Lung microvascular endothelial cell (primary cell): ENCODE measurements around the gene GBGT1. TPM values are rescaled to one million over a fixed set of nuclear protein-coding genes. Genes with fewer than 3 reads are reported as not detected.

Source experiments
- DNase-seq, 2 donors: peaks; one replicate each; pipeline versions ENCODE4 v3.0.0 to v3.0.0-alpha.2; 2010; ENCODE audit warnings: low read depth in 2 of 2
- total RNA-seq: library from RNA; depleted of rRNA; stranded (reverse); fragments of >200 nt; gene quantifications from 2 replicates; pipeline ENCODE4 v1.2.1, GENCODE V29; 2014

GBGT1 gene
- total RNA-seq, 1 donor from 2014 or later, result 27.8 TPM

DNA sequence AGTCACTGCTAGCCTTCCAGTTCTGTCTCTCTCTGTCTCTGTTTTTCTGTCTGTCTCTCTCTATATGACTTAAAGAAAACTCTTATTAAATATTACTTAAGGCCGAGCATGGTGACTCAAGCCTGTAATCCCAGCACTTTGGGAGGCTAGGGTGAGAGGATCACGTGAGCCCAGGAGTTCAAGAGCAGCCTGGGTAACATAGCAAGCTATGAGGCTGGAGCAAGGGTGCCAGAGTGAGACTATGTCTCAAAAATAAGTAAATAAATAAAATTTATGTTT, 1.7 kb upstream of the GBGT1 start:
- DNase-seq, result no peak

DNA sequence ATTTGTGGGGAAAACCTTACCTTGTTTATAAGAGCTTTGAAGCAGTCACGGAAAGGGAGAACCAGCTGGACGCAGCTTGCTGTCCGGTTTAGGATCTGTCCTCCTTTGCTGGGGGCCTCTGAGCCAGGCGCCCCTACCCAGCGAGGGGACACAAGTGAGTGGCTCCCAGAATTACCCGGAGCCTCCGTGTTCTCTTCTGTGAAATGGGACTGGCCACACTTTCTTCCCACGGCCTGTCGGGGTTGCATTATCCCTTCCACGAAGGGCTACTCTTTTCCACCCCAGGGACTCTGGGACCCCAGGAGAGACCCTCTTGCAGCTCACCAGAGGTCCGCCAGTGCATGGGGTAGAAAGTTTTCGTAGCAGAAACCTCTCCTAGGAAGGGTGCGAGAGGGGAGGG, 477 bp upstream of the GBGT1 start:
- no peak for DNase-seq

DNA sequence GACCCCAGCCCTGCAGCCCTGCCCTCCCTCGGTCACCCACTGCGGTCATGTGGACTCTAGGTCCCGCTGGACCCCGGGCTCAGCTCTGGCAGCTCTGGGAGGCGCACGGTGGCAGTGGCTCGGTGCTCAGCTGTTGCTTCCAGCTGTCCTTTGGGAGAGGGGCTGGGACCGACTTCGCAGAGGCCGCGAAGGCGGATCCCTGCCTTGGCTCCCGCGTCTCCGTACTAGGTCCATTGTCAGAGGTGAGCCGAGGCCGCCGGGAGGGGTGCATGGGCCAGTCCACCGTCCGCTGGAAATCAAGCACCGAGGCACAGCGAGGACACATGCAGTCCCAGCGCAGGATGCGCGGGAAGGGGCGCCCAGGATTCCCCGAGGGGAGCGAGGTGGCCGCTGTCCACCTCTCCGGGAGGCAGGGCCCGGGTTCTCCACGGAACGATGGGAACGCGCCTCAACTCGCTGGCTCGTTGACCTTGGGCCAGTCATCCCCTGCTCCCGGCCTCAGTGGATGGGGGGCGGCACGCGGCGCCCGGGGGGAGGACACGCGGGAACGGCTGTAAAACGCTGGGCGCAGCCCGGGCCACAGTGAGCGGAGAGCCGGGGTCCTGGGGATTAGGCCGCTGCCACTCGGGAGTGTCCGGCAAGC, 732 bp downstream of the GBGT1 start:
- DNase-seq, result no peak

DNA sequence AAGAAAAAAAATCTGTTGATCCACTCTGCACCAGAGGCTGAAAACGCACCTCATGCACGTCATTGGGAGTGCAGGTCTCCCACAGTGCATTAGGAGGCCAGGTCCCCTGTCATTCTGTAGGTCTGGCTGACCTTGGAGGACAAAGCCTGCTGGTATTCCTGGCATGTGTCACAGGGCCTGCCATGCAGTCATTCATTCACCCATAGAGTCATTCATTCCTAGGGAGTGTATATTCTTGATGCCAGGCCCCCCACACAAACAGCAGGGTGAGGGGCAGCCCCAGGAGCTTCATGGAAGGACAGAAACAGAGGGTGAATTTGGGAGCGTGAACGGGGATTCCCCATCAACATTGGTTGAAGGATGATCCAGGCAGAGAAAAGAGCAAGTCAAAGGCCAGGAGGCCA, 2.2 kb downstream of the GBGT1 start:
- DNase-seq, result no peak

DNA sequence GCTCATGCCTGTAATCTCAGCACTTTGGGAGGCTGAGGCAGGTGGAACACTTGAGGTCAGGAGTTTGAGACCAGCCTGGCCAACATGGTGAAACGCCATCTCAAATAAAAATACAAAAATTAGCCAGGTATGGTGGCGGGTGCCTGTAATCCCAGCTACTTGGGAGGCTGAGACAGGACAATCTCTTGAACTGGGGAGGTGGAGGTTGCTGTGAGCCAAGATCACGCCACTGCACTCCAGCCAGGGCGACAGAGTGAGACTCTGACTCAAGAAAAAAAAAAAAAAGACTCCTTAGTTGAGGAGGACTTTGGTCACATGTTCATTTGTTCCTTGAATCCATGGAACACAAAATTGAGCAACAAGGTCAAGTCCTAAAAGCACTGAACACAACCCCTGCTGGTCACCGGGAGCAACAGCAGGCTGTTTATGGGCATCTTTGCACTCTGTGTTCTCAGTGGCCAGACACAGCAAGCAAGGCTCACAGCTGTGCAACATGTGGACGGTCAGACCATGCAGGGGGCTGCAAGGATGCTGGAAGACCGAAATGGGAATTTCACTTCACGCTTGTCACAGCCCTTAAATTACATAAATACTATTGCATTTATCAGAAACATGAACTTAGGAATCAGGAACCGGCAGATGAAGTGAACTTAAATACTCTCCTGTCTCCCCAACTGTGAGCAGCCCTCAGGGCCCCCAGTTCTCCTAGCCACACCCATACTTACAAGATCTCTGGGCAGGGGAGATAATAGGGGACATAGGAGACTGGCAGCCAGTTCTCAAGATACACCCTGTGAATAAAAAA, 2.8 kb downstream of the GBGT1 start:
- DNase-seq, result peak; percentile 59 to 69

DNA sequence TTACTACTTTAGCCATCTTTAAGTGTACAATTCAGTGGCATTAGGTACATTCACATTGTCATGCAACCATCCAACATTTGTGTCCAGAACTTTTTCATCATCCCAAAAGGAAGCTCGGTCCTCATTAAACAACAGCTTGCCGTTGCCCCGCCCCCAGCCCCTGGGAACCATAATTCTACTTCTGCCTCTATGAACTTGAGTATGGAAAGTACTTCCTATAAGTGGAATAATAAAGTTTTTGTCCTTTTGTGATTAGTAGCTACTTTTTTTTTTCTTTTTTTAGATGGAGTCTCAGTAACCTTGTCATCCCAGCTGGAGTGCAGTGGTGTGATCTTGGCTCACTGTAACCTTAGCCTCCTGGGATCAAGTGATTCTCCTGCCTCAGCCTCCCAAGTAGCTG, 5.0 kb downstream of the GBGT1 start:
- DNase-seq, result no peak

DNA sequence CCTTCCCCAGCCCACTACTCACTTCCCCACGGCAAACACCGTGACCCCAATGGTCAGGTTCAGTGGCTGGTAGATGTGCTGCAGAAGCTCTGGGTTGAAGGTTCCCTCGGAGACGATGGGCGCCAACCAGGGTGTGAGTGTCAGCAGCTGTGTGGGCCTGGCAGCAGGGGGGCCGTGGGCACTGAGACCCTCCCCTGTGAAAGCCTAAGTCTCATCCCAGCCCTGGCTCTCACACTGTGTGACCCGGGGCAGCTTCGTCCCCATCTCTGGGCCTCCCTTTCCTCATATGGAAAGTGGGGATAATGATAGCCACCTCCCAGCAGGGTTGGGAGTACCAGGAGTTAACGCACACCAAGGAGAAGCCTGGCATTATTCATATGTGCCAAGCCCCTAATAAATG, 8.6 kb downstream of the GBGT1 start:
- no peak for DNase-seq

DNA sequence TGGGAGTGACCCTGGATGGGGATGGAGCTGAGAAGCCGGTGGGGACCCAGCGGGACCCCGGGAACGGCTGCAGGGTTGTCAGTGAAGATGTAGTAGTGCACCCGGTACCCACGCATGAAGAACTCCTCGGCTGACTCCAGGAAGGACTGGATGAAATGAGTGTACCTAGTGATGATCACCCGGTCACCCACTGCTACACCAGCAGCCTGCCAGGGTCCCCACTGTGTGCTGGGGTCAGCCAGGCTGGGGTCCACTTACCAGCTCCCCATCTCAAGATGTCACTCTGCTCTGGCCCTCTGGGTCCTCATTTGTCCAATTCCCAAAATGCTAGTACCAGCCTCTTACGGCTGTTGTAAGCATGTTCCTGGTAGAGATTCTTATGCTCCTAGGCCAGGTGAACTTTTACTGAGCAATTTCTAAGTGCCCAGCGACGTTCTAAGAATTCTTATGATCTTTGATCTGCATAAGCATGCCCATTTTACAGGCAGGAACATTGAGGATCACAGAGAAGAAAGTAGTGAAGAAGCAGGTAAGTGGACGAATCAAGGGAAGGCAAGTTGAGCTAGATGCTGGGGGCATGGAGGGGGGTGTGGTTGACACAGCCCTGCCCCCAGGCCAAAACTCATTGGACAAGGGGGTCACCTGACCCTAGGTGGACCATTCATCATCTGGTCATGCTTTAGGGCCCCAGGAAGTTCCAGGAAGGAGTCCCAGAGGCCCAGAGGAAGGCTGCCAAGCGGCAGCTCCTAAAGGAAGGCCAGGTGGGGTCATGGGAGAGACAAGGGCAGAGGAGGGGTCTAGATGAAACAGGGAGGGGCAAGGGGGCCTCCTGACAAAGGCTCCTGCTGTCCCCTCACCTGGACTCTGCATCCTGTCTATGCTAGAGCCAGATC, 9.4 kb downstream of the GBGT1 start:
- DNase-seq, result no peak

DNA sequence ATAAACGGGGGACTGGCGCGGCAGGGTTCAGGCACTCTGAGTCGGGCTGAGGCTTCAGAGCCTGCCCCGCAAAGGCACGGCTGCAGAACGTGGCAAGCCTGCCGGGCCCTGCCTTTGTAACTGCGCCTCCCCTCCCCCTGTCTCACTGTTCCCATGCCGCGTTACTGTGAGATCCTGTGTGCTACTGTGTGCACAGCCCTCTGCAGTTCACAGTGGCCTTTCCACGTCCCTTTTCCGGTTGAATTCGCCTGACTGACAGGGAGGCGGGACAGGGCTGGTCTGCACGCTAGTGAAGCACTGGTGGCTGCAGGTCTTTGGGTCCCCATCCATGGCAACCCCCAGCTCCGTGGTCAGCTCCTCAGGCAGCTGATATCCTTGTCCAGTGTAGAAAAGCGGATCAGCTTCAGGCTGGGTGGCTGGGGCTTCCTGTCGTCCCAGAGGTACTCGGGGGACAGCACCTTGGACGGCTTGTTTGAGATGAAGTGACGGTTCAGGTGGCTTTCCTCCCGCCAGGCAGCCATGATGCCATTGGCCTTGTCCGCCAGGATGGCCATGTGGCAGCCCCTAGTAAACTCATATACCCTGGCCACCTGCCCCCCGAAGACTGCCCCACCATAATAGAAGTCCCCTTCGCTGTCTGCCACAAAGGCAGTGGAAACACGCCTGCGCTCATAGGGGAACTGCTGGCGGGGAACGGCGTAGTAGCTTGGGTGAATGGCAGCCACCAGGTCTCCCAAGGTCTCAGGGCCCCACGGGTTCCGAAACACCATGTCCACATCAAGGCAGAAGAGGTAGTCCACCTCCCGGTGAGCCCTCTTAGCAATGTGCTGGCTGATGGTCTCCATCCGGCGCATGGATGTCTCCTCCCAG, 10.3 kb downstream of the GBGT1 start:
- DNase-seq, result peak in 1 of 2 donors; percentile 49

DNA sequence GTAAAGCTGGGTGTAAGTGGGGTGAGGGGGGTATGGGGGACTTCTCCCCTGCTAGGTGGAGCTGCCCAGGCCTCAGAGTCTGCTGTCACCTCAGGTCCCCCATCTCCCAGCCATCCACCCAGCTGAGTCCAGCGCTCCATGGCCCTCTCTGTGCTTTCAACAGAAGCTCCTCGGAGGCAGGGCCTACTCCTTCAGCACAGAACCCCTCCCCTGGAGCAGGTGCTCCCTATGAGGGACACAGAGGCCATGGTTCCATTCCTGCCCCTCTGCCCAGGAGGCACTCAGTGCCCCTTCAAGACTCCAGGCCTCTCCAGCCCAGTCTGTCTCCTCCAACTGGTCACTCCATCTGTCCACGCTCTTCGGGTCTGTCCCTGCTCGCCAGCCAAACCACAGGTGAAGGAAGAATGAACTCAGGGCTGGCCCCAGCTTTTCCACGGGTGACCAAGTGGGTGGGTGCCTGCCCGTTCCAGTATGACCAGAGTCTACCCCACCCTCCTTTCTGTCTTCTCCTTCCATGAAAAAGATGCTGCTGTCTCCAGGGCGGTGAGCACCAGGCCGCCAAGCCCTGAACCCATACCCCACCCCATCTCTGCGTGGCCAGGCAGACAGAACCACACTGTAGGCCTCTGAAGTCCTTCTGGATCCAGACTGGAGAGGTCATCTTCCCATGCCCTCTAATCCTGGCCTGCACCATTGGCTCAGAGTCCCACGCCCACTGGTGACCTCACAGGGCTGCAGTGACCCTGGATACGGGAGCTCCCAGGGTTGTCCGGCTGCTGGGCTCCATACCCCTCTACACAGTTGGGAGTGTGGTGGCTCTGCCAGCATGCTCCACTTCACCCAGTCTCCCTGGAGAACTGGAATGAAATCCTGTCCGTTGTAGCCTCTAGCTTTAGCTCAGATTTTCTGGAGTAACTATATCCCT, 11.9 kb downstream of the GBGT1 start:
- DNase-seq, result peak in 1 of 2 donors; percentile 62

DNA sequence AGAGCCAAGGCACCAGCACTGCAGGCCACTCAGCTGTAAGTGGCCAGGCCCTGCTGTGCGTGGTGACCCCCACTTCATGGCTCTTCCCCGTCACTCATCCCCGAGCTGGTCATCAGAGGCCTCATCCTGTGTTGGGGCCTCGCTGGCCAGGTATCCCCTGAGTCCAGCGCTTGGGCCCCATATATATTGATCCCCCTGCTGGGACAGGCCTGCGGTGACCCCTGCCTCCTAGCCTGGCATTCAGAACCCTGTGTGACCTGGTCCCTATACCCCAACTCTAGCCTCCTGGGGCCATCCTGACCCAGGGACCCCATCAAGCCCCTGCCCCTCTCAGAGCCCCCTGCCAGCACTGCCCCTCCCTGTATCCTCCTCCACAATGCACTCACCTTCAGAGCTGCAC, 12.7 kb downstream of the GBGT1 start:
- DNase-seq, result no peak

DNA sequence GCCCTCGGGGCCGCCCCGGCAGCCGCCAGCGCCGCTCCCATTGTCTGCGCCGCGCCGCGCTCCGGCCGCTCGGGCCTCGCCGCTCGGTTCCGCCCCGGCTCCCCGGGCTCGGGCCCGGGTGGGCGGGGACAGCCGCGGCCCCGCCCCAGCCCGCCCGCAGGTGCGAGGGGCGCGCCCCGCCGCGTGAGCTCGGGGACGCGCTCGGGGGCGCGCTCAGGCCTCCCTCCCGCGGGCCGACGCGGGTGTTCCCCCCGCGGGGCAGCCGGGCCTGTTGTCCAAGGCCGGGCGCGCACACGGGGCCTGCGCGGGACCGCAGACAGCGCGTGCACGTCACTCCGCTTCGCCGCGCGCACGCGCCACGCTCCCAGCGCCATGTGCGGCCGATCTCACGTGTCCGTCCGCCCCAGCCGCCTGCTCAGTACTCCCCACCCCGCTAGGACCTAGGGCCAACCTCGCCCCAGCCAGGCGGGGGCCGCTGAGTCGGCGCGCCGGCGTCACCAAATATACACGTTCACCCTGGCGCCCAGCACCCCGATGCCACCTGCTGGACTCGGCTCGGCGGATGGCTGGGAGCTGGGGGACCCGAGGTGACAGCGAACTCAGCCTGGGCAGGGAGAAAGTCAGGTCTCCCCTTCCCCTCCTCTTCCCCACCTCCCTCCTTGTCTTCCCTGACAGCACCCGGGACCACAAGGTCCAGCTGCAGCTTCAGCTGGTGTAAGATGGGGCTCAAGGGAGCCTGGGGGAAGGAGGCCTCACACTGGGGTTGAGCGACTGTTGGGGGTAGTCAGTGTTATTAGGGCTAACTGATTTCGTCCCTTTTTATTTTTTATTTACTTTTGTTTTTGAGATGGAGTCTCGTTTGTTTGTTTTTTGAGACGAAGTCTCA, 14.3 kb downstream of the GBGT1 start:
- DNase-seq, result peak; percentile 92 to 97

DNA sequence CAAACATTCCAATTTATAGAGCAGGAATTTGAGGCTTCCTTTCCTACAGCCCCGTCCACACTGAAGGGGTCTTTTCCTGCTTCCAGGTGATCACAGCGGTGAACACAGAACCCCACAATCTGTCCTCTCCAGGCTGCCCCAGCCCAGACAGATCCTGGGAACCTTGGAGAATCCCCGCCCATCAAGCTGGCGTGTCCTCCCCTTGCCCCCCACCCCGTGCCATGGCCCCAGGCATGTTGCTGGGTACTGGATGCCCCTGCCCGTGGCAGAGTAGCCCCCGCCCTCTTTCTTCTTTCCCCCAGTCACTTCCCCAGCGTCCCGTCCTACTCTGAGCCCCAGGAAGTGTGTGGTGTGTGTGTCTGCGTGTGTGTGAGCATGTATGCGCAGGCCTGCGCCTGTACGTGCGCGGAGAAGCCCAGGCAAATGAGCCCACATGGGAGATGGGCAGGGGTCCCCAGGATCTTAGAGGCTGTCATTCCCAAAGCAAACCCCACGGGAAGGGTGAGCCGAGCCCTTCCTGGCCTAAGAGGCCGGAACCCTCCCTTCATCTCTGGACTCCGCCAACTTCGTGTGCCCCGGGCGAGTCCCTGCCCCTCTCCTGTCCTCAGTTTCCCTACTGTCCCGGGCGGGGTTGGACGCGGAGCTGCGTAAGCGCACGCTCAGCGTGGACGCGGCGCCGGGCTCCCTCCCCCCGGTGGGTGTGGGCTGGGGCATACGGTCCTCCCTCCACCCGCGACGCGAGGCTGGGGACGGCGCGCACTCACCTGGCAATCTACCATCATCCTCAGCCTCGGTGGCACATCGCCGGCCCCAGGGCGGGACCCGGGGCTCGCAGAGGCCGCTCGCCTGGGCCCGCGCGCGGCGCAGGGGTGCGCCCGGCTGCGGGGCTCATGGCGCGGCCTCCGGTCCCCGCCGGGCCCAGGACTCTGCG, 15.2 kb downstream of the GBGT1 start:
- peak; percentile 42 to 65 for DNase-seq

DNA sequence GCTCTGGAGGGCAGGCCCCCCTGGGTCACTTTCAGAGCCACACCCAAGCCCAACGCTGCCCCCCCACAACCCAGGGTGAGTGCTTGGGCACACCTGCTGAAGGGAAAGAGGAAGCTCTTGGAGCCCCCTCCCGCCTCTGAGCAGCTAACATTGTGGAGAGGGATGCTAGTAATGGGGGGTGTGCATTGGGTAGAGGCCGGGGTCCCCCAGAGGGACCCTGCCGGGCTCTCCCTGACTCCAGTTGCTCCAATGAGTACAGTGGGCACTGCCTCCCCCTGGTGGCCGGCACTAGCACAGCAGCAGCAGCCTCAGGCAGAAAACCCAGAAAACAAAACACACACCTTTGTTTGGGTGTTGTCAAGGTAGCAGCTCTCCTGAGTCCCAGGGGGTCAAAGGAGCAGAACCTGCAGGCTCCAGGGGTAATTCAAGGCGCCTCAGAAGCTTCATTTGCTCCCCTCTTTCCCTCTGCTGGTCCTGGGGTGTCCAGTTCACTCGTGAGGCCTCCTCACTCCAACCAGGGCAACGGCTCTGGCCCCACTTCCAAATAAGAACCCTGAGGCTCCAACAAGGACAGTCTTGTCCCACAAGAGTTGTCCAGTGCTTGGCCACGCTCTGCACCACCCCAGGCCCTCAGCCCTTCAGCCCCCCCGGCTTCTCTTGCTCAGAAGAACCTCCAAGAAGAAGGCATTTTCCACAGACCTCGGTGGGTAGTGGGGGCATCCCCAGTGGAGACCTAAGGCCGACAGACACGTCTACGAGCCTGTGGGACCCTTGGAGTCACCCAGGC, 16.1 kb downstream of the GBGT1 start:
- peak; percentile 56 to 77 for DNase-seq

DNA sequence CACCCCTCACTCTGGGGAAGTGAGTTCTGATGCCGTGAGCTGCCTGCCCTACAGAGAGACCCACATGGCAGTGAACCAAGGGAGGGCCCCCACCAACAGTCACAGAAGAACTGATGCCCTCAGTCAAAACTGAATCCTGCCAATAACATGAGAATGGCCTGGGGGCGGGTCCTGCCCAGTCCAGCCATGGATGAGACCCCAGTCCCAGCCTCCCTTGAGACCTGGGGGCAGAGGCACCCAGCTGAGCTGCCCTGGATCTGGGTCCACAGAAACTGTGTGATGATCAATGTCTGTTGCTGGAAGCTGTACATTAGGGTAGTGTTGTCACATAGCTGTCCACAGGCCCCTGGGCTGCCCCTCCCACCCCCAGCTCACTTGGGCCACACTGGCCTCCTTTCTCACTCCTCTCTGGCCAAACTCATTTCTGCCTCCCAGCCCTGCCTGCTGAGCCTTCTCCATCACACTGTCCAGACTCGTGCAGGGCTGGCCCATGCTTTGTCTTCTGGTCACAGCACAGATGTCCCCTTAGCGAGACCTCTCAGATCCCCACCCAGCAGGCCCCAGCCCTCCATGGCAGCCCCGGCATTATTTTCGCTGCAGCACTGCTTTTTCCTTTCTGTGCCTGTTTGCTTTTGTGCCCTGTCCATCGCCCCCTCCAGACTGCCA, 16.8 kb downstream of the GBGT1 start:
- DNase-seq, result no peak

DNA sequence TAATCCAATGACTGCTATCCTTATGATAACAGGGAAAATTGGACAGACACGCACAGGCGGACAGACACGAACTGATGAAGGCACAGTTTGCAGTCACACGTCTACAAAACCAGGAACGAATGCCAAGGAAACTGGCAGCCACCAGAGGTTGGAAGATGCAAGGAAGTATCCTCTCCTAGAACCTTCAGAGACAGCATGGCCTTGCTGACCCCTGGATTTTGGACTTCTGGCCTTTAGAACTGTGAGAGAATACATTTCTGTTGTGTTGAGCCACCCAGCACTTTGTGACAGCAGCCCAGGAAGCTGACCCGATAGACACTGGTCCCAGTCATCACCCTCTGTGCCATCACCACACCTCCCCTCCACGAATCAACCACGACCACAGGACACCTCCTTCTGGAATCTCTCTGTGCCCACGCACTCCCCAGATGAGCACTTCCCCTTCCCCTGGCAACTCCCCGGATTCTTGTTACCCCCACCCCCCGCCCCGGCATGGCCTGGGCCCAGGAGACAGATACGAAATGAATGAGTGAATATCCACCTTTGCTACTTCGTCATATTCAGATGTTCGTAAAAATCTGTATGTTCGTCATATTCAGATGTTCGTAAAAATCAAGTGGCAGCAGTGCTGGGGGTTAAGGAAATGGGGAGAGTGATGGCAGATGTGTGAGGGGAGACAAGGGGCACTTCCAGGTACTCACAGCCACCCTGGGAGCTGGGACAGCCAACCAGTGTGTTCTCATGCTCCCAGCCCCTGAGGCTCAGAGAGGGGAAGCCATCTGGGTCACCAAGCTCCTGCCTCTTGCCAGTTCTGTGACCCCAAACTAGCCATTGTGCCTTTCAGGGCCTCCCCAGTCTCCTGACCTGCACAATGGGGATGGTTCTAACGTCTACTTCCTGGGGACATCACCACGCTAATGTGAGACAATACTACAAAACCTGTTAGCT, 18.5 kb downstream of the GBGT1 start:
- no peak for DNase-seq
